ENCODE data around the gene RSBN1L. TPM values are rescaled to one million over a fixed set of nuclear protein-coding genes. Genes with fewer than 3 reads are reported as not detected.

RSBN1L gene
- total RNA-seq, 1 experiment from 2014 or later, result 15.5 TPM

- Histone ChIP-seq H3K79me2 (ENCODE audit: insufficient read depth, low read length) (no peaks in the 10 kb centered on the region), H3K4me2 (ENCODE audit: low read length) (no peak overlapping the region), H3K4me3 (replicated peaks in 1 of 2; ENCODE audit: low read depth in 1 of 2, low read length in 2 of 2) (no peak overlapping the region), H4K20me1 (ENCODE audit: insufficient read depth) (no peaks in the 10 kb centered on the region), H3K36me3 (ENCODE audit: control insufficient read depth in 1 of 2, insufficient read depth in 2 of 2, low read length in 2 of 2) (no peaks in the 10 kb centered on the region), H2AFZ (ENCODE audit: low read depth, low read length, poor library complexity, severe bottlenecking) (no peak overlapping the region), H3K9ac (ENCODE audit: low read length) (no peak overlapping the region), H3K9me3 (ENCODE audit: control insufficient read depth in 1 of 2, insufficient read depth in 1 of 2, low read depth in 1 of 2, low read length in 2 of 2) (no peaks in the 10 kb centered on the region), H3K27ac (ENCODE audit: low read depth, low read length) (no peak overlapping the region), H3K4me1 (ENCODE audit: control insufficient read depth in 1 of 2, insufficient read depth in 2 of 2, low read length in 2 of 2) (no peaks in the 10 kb centered on the region), H3K9me2 (ENCODE audit: insufficient read depth) (no peaks in the 10 kb centered on the region), H3K27me3 (ENCODE audit: insufficient read depth, low read length) (no peaks in the 10 kb centered on the region)
- no peak for ATAC-seq
- intact Hi-C loops (cut with micrococcal nuclease), result no loop called here
- RAD21 ChIA-PET (ENCODE audit: low non-redundant PET in 1 of 2, low total read pairs in 2 of 2, uncharacterized antibody in 2 of 2, unreplicated experiment in 2 of 2), result no interaction called here
- BruUV-seq (replicated peaks), result no TSS peak
- TF ChIP-seq POLR2AphosphoS5 (IDR thresholded peaks at IDR 0.05; ENCODE audit: low read depth, low read length) (no peak), ELF1 (IDR thresholded peaks at IDR 0.05; ENCODE audit: borderline replicate concordance, low read depth) (no peak), EZH2 (IDR thresholded peaks at IDR 0.05) (no peak), ZNF274 (IDR thresholded peaks at IDR 0.05; ENCODE audit: low read depth, low read length) (no peak), POLR2A (IDR thresholded peaks at IDR 0.05; ENCODE audit: borderline replicate concordance, extremely low read depth, insufficient read depth, insufficient read length) (no peak), YY1 (IDR thresholded peaks at IDR 0.05; ENCODE audit: extremely low read depth, insufficient replicate concordance, low read depth, low read length) (no peak), ZFX (IDR thresholded peaks at IDR 0.05) (no peak), TCF7L2 (IDR thresholded peaks at IDR 0.05; ENCODE audit: borderline replicate concordance, extremely low read depth, insufficient read depth, insufficient read length) (no peak), MAX (IDR thresholded peaks at IDR 0.05) (no peak), EZH2phosphoT487 (IDR thresholded peaks at IDR 0.05; ENCODE audit: borderline replicate concordance) (no peak), JUND (IDR thresholded peaks at IDR 0.05) (no peak), EGR1 (IDR thresholded peaks at IDR 0.05; ENCODE audit: low read depth) (no peak), SRF (IDR thresholded peaks at IDR 0.05; ENCODE audit: low read depth) (no peak)
- POLR2A ChIA-PET, result no interaction called here
- DNase-seq (ENCODE audit: low read depth, low spot score), result no peak
- CTCF ChIA-PET, result no interaction called here
Observed at GRCh38 chr7:77786018-77786417, 89.8 kb downstream of the RSBN1L start.

DNA sequence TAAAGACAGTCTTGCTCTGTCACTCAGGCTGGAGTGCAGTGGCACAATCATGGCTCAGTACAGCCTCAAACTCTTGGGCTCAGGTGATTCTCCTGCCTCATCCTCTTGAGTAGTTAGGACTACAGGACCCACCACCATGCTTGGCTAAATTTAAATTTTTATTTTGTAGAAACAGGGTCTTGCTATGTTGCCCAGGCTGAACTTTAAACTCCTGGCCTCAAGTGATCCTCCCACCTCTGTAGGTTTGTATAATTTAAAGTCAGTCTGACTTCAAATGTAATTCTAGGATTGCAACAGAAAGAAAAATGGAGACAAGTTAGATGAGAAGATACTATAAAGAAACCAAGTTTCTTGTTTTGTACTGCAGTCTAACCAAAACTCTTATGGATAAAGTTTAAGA is 90.5 kb downstream of the RSBN1L start:
- Histone ChIP-seq H3K9ac (ENCODE audit: low read length) (no peak overlapping the region), H3K36me3 (ENCODE audit: control insufficient read depth in 1 of 2, insufficient read depth in 2 of 2, low read length in 2 of 2) (no peaks in the 10 kb centered on the region), H3K9me2 (ENCODE audit: insufficient read depth) (no peaks in the 10 kb centered on the region), H3K79me2 (ENCODE audit: insufficient read depth, low read length) (no peaks in the 10 kb centered on the region), H2AFZ (ENCODE audit: low read depth, low read length, poor library complexity, severe bottlenecking) (no peak overlapping the region), H3K9me3 (ENCODE audit: control insufficient read depth in 1 of 2, insufficient read depth in 1 of 2, low read depth in 1 of 2, low read length in 2 of 2) (no peaks in the 10 kb centered on the region), H3K27ac (ENCODE audit: low read depth, low read length) (no peak overlapping the region), H3K4me2 (ENCODE audit: low read length) (no peak overlapping the region), H3K27me3 (ENCODE audit: insufficient read depth, low read length) (no peaks in the 10 kb centered on the region), H3K4me3 (replicated peaks in 1 of 2; ENCODE audit: low read depth in 1 of 2, low read length in 2 of 2) (no peak overlapping the region), H3K4me1 (ENCODE audit: control insufficient read depth in 1 of 2, insufficient read depth in 2 of 2, low read length in 2 of 2) (no peaks in the 10 kb centered on the region), H4K20me1 (ENCODE audit: insufficient read depth) (no peaks in the 10 kb centered on the region)
- ChIA-PET RAD21 (ENCODE audit: low non-redundant PET in 1 of 2, low total read pairs in 2 of 2, uncharacterized antibody in 2 of 2, unreplicated experiment in 2 of 2) (no interaction called here), POLR2A (no interaction called here), CTCF (no interaction called here)
- no TSS peak for BruUV-seq (replicated peaks)
- intact Hi-C loops (cut with micrococcal nuclease), result no loop called here
- ATAC-seq (no peak), DNase-seq (ENCODE audit: low read depth, low spot score) (no peak)
- no peak for TF ChIP-seq EZH2phosphoT487 (IDR thresholded peaks at IDR 0.05; ENCODE audit: borderline replicate concordance)
- TF ChIP-seq, protein P1, sequence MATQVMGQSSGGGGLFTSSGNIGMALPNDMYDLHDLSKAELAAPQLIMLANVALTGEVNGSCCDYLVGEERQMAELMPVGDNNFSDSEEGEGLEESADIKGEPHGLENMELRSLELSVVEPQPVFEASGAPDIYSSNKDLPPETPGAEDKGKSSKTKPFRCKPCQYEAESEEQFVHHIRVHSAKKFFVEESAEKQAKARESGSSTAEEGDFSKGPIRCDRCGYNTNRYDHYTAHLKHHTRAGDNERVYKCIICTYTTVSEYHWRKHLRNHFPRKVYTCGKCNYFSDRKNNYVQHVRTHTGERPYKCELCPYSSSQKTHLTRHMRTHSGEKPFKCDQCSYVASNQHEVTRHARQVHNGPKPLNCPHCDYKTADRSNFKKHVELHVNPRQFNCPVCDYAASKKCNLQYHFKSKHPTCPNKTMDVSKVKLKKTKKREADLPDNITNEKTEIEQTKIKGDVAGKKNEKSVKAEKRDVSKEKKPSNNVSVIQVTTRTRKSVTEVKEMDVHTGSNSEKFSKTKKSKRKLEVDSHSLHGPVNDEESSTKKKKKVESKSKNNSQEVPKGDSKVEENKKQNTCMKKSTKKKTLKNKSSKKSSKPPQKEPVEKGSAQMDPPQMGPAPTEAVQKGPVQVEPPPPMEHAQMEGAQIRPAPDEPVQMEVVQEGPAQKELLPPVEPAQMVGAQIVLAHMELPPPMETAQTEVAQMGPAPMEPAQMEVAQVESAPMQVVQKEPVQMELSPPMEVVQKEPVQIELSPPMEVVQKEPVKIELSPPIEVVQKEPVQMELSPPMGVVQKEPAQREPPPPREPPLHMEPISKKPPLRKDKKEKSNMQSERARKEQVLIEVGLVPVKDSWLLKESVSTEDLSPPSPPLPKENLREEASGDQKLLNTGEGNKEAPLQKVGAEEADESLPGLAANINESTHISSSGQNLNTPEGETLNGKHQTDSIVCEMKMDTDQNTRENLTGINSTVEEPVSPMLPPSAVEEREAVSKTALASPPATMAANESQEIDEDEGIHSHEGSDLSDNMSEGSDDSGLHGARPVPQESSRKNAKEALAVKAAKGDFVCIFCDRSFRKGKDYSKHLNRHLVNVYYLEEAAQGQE (IDR thresholded peaks at IDR 0.05; ENCODE audit: low read depth), result no peak
- no peak for TF ChIP-seq ZNF274 (IDR thresholded peaks at IDR 0.05; ENCODE audit: low read depth, low read length)
- no peak for TF ChIP-seq MAX (IDR thresholded peaks at IDR 0.05)
- TF ChIP-seq CBX3 (IDR thresholded peaks at IDR 0.05; ENCODE audit: low read depth), result no peak
- TF ChIP-seq ZFX (IDR thresholded peaks at IDR 0.05), result no peak
- no peak for TF ChIP-seq TCF7L2 (IDR thresholded peaks at IDR 0.05; ENCODE audit: borderline replicate concordance, extremely low read depth, insufficient read depth, insufficient read length)
- TF ChIP-seq POLR2A (IDR thresholded peaks at IDR 0.05; ENCODE audit: borderline replicate concordance, extremely low read depth, insufficient read depth, insufficient read length), result no peak
- TF ChIP-seq FOSL1 (IDR thresholded peaks at IDR 0.05; ENCODE audit: low read depth), result no peak
- TF ChIP-seq SRF (IDR thresholded peaks at IDR 0.05; ENCODE audit: low read depth), result no peak

Data from HCT116 (cell line).